IMR-90 (cell line): ENCODE measurements around the gene ACSF2. TPM values are rescaled to one million over a fixed set of nuclear protein-coding genes. Genes with fewer than 3 reads are reported as not detected.
A peak's percentile ranks its signal among the peaks of the same experiment; 100 is the strongest.

ENCODE experiments used
- ATAC-seq: fragments of 200-7000 bp; cut with Tn5 transposase; 2 replicates; pipeline ENCODE4 v1.9.1; 2020; ENCODE audit warnings: low read depth, mild to moderate bottlenecking, moderate library complexity
- BruUV-seq: library from RNA; stranded (reverse); fragments of 400-500 nt; replicated peaks from 2 replicates; lab custom pipeline; 2021; lab: Mats Ljungman, UMichigan
- CTCF ChIA-PET: fragments of 300-600 bp; formaldehyde crosslinking; extraction: SDS; loops from one replicate; lab custom pipeline; 2021; ENCODE audit warnings: antibody characterized with exemption; lab: Yijun Ruan, JAX
- POLR2A ChIA-PET: fragments of 300-600 bp; sonication (Branson Sonifier 250); formaldehyde crosslinking; loops from one replicate; lab custom pipeline; 2022; ENCODE audit warnings: antibody characterized with exemption; ENCODE audit not compliant: unreplicated experiment; lab: Charles Lee
- DNase-seq: peaks from one replicate; pipeline ENCODE4 v3.0.0; 2013
- H2AFZ ChIP-seq: replicated peaks from 2 replicates; pipeline ENCODE3; 2013; ENCODE audit warnings: low read length, mild to moderate bottlenecking; ENCODE audit not compliant: poor library complexity
- H2AK5ac ChIP-seq: 2 replicates; pipeline ENCODE4 v1.6.1; 2013; ENCODE audit warnings: low read depth, low read length, inconsistent platforms
- H2AK9ac ChIP-seq: replicated peaks from 2 replicates; pipeline ENCODE3; 2013; ENCODE audit warnings: mild to moderate bottlenecking, low read depth, low read length, moderate library complexity; ENCODE audit not compliant: poor library complexity
- H2BK120ac ChIP-seq: 2 replicates; pipeline ENCODE4 v1.6.1; 2013; ENCODE audit warnings: low read depth, low read length, inconsistent platforms
- H2BK15ac ChIP-seq: 3 replicates; pipeline ENCODE4 v1.6.1; 2013; ENCODE audit warnings: low read depth, low read length, inconsistent platforms
- H2BK20ac ChIP-seq: 2 replicates; pipeline ENCODE4 v1.6.1; 2013; ENCODE audit warnings: low read depth, mild to moderate bottlenecking, inconsistent platforms, low read length, moderate library complexity
- H2BK5ac ChIP-seq: 2 replicates; pipeline ENCODE4 v1.6.1; 2013; ENCODE audit warnings: mild to moderate bottlenecking, low read depth, low read length, inconsistent platforms; ENCODE audit not compliant: poor library complexity, severe bottlenecking
- H3K14ac ChIP-seq: replicated peaks from 2 replicates; pipeline ENCODE4 v1.6.1; 2013; ENCODE audit warnings: low read depth, low read length, inconsistent platforms
- H3K18ac ChIP-seq: 2 replicates; pipeline ENCODE4 v1.6.1; 2013; ENCODE audit warnings: low read depth, low read length, control low read depth
- H3K23ac ChIP-seq: 2 replicates; pipeline ENCODE4 v1.6.1; 2013; ENCODE audit warnings: low read depth, low read length, inconsistent platforms
- H3K27ac ChIP-seq: 2 replicates; pipeline ENCODE4 v1.5.1; 2013; ENCODE audit warnings: mild to moderate bottlenecking, control low read depth, low read length; ENCODE audit not compliant: insufficient read depth
- H3K27me3 ChIP-seq: 2 replicates; pipeline ENCODE4 v1.6.1; 2013; ENCODE audit warnings: low read length; ENCODE audit not compliant: control insufficient read depth, insufficient read depth
- H3K36me3 ChIP-seq: 2 replicates; pipeline ENCODE4 v1.6.1; 2013; ENCODE audit warnings: low read length, mixed read lengths; ENCODE audit not compliant: control insufficient read depth, insufficient read depth
- H3K4ac ChIP-seq: 2 replicates; pipeline ENCODE4 v1.6.1; 2013; ENCODE audit warnings: low read depth, low read length, inconsistent platforms
- H3K4me1 ChIP-seq: 2 replicates; pipeline ENCODE4 v1.6.1; 2013; ENCODE audit warnings: low read length, mixed read lengths; ENCODE audit not compliant: control insufficient read depth, insufficient read depth
- H3K4me2 ChIP-seq: 2 replicates; pipeline ENCODE4 v1.6.1; 2013; ENCODE audit warnings: low read depth, mild to moderate bottlenecking, control low read depth, low read length, moderate library complexity
- H3K4me3 ChIP-seq: 2 replicates; pipeline ENCODE4 v1.5.1; 2013; ENCODE audit warnings: low read depth, mild to moderate bottlenecking, control low read depth, low read length, moderate library complexity; ENCODE audit not compliant: insufficient read depth
- H3K56ac ChIP-seq: 2 replicates; pipeline ENCODE4 v1.6.1; 2013; ENCODE audit warnings: low read length, inconsistent platforms; ENCODE audit not compliant: insufficient read depth; ENCODE audit errors: extremely low read depth
- H3K79me1 ChIP-seq, 2 experiments: 2 replicates each; pipeline ENCODE4 v1.6.1; 2013; ENCODE audit warnings: low read length in 2 of 2, inconsistent platforms in 1 of 2, low read depth in 1 of 2
- H3K9ac ChIP-seq: 2 replicates; pipeline ENCODE4 v1.6.1; 2013; ENCODE audit warnings: low read depth, low read length, control low read depth
- H3K9me1 ChIP-seq: 2 replicates; pipeline ENCODE4 v1.6.1; 2013; ENCODE audit warnings: low read length, inconsistent platforms; ENCODE audit not compliant: insufficient read depth
- H3K9me3 ChIP-seq: 2 replicates; pipeline ENCODE4 v1.6.1; 2013; ENCODE audit warnings: low read length; ENCODE audit not compliant: control insufficient read depth, insufficient read depth
- H4K20me1 ChIP-seq: 2 replicates; pipeline ENCODE4 v1.6.1; 2013; ENCODE audit warnings: low read length, inconsistent platforms; ENCODE audit not compliant: insufficient read depth
- H4K5ac ChIP-seq: 2 replicates; pipeline ENCODE4 v1.6.1; 2013; ENCODE audit warnings: mild to moderate bottlenecking, low read depth, low read length, control low read depth
- H4K8ac ChIP-seq, 2 experiments: 2 replicates each; pipeline ENCODE4 v1.6.1; 2013; ENCODE audit warnings: low read depth in 2 of 2, low read length in 2 of 2, control low read depth in 1 of 2, inconsistent platforms in 1 of 2
- H4K91ac ChIP-seq: 2 replicates; pipeline ENCODE4 v1.6.1; 2013; ENCODE audit warnings: low read depth, low read length, inconsistent platforms; ENCODE audit not compliant: insufficient read depth
- BHLHE40 ChIP-seq: fragments of 150-350 bp; IDR thresholded peaks from 2 replicates; pipeline ENCODE4 v1.6.1; 2016; ENCODE audit warnings: mild to moderate bottlenecking, low read depth, low read length
- CEBPB ChIP-seq: IDR thresholded peaks from 2 replicates; pipeline ENCODE4 v1.6.1; 2012; ENCODE audit warnings: low read depth, low read length, improper control_type of control experiment
- CHD1 ChIP-seq: IDR thresholded peaks from 2 replicates; pipeline ENCODE4 v1.6.1; 2012; ENCODE audit warnings: low read depth, low read length, improper control_type of control experiment
- FOS ChIP-seq: fragments of 150-350 bp; IDR thresholded peaks from 2 replicates; pipeline ENCODE4 v1.6.1; 2016; ENCODE audit warnings: low read depth, low read length
- MAFK ChIP-seq: IDR thresholded peaks from 2 replicates; pipeline ENCODE4 v1.6.1; 2012; ENCODE audit warnings: low read depth, low read length, improper control_type of control experiment
- MAZ ChIP-seq: IDR thresholded peaks from 2 replicates; pipeline ENCODE4 v1.6.1; 2012; ENCODE audit warnings: low read depth, mild to moderate bottlenecking, low read length, improper control_type of control experiment, moderate library complexity, borderline replicate concordance
- MXI1 ChIP-seq: IDR thresholded peaks from 2 replicates; pipeline ENCODE4 v1.6.1; 2012; ENCODE audit warnings: low read depth, mild to moderate bottlenecking, low read length, moderate library complexity, borderline replicate concordance
- NFE2L2 ChIP-seq: fragments of 150-350 bp; IDR thresholded peaks from 2 replicates; pipeline ENCODE4 v1.6.1; 2016; ENCODE audit warnings: low read depth, mild to moderate bottlenecking, low read length
- POLR2A ChIP-seq: IDR thresholded peaks from 2 replicates; pipeline ENCODE4 v1.6.1; 2012; ENCODE audit warnings: mild to moderate bottlenecking, low read depth, low read length
- RAD21 ChIP-seq: IDR thresholded peaks from 2 replicates; pipeline ENCODE4 v1.6.1; 2012; ENCODE audit warnings: low read length, improper control_type of control experiment
- RCOR1 ChIP-seq: IDR thresholded peaks from 2 replicates; pipeline ENCODE4 v1.6.1; 2012; ENCODE audit warnings: mild to moderate bottlenecking, low read length, improper control_type of control experiment; ENCODE audit not compliant: insufficient replicate concordance
- RFX5 ChIP-seq: IDR thresholded peaks from 2 replicates; pipeline ENCODE4 v1.8.0; 2012; ENCODE audit warnings: low read depth, mild to moderate bottlenecking, low read length, moderate library complexity
- SMC3 ChIP-seq: fragments of 150-350 bp; IDR thresholded peaks from 2 replicates; pipeline ENCODE4 v1.6.1; 2016; ENCODE audit warnings: low read depth, mild to moderate bottlenecking, antibody characterized with exemption, low read length, moderate library complexity
- WGBS, 2 experiments: methylation state at CpG; one replicate each; pipeline versions ENCODE4 v1.1.5 to v1.1.7; 2013; ENCODE audit warnings: missing lambda C conversion rate in 2 of 2; ENCODE audit not compliant: insufficient read length in 1 of 2; ENCODE audit errors: extremely low coverage in 2 of 2; 5-methylcytosine and 5-hydroxymethylcytosine counted together
- dilution Hi-C: fragments of 300-500 bp; cut with HindIII; formaldehyde crosslinking; loops from one replicate; pipeline ENCODE4 v1.14.3; 2018; ENCODE audit warnings: low sequenced_read_pairs; ENCODE audit not compliant: unreplicated experiment
- in situ Hi-C: fragments of 300-500 bp; cut with MboI; formaldehyde crosslinking; loops from 3 replicates; pipeline ENCODE4 v1.14.3; 2019; ENCODE audit warnings: low sequenced_read_pairs, inconsistent platforms, mixed read lengths
- intact Hi-C: fragments of 100-400 bp; cut with micrococcal nuclease; formaldehyde crosslinking; loops from 2 replicates; pipeline ENCODE4 v1.10.0; 2022
- polyA plus RNA-seq, 3 experiments: library from polyadenylated mRNA; depleted of rRNA; stranded (reverse); fragments of >200 nt; gene quantifications; 2 replicates each; pipeline ENCODE4 v1.2.3, GENCODE V29; 2012; ENCODE audit warnings: low replicate concordance in 1 of 3
- total RNA-seq: library from RNA; depleted of rRNA; stranded (reverse); fragments of >200 nt; gene quantifications from 2 replicates; pipeline ENCODE4 v1.2.3, GENCODE V29; 2012
- TF ChIP-seq, protein P1 (sequence below): fragments of 150-350 bp; IDR thresholded peaks from 2 replicates; pipeline ENCODE4 v1.6.1; 2017; ENCODE audit warnings: mild to moderate bottlenecking, antibody characterized with exemption, low read length, low read depth
- TF ChIP-seq, protein P2 (sequence below): conservative IDR thresholded peaks from 2 replicates; pipeline ENCODE4 v1.5.1; 2012; ENCODE audit warnings: mild to moderate bottlenecking, low read depth, low read length, improper control_type of control experiment

Gene ACSF2
- total and polyA plus RNA-seq, 2 of the 4 experiments (the other 2 are of a cell fraction), result 18.5 to 27.2 TPM

DNA sequence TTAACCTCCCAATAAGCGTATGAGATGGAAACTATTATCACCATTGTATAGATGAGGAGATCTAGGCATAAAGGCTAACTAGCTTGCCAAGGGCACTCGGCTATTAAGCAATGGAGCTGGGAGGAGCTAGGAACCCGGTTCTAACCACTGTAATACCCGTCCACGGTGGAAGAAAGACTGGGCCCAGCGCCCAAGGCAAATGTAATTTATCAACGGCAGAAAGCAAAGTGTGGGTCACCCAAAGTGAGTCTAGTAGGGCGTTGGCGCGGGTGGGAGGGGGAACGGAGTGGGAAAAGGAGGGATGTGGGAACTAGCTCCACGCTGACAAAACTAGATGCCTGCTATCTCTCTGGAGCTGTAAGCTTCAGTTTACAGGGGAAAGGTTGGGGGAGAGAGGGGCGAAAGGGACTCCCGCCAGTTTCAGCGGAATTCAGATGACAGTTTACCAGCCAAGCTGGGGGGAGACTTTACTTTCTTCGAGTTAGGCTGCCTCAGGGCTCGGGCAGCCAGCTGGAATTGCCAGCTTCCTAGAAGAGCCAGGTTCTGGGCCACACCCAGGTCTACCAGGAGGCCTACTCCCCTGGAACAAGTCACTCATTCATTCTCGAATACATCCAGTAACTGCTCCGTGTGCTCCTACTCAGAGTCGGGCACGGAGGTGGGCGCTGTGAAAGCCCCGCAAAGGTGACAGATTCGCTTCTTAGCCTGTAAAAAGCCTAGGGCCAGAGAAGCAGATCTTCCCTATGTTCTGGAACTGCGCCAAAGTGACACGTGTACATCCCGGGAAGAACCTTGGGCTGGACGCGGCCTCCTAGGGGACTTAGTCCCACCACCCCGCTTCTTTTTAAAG, 29.5 kb upstream of the ACSF2 start:
- peak overlapping the region; percentile 98 for H2AK5ac ChIP-seq
- no peaks in the 10 kb centered on the region for H3K27me3 ChIP-seq
- POLR2A ChIA-PET, result interaction anchor here (0.6 to 1.3 kb wide), 3 partner anchors 14 to 83 kb away, joined by 3 to 5 read pairs (median 3); no protein-coding TSS in a partner anchor
- dilution Hi-C loops (no loop called here), intact Hi-C loops (loop anchor here (1.0 kb wide), 1 partner anchor 82 kb away; the partner anchor contains the start of gene RSAD1), in situ Hi-C loops (no loop called here)
- peak overlapping the region; percentile 95 for H2AFZ ChIP-seq
- peak; percentile 56 for DNase-seq
- H3K4me3 ChIP-seq, result peak overlapping the region; percentile 96
- peak overlapping the region; percentile 96 for H3K4me2 ChIP-seq
- peak overlapping the region; percentile 100 for H2AK9ac ChIP-seq
- H3K9me3 ChIP-seq, result 0 out of 2 replicates have a peak, but pooled peaks cover 2% of the 10 kb centered on the region
- no peak overlapping the region; the same call in 2 of the 3 replicates for H2BK15ac ChIP-seq
- H3K79me1 ChIP-seq, result peaks cover 31 to 40% of the 10 kb centered on the region in 2 experiments
- peak overlapping the region; percentile 1; the same call in 1 of the 2 replicates for H2BK120ac ChIP-seq
- peaks cover 52% of the 10 kb centered on the region for H4K20me1 ChIP-seq
- no peak overlapping the region for H2BK20ac ChIP-seq
- peak overlapping the region; percentile 95 for H3K14ac ChIP-seq
- ATAC-seq, result peak; percentile 40
- H4K5ac ChIP-seq, result peak overlapping the region; percentile 74
- H3K23ac ChIP-seq, result peak overlapping the region; percentile 97
- 0 out of 2 replicates have a peak overlapping the region, but pooled peaks have one; percentile 5 for H3K18ac ChIP-seq
- H3K4ac ChIP-seq, result peak overlapping the region; percentile 99
- peak overlapping the region; percentile 80 to 94 for H4K8ac ChIP-seq
- H3K4me1 ChIP-seq, result peaks cover 4% of the 10 kb centered on the region
- peak overlapping the region; percentile 92 for H3K9ac ChIP-seq
- 0% methylated on average over 10 of the region's 30 CpGs; no CpG with 5 or more reads in 1 of the 2 experiments for WGBS, 2 experiments
- BruUV-seq, result no TSS peak
- peak overlapping the region; percentile 65 for H2BK5ac ChIP-seq
- peaks cover 34% of the 10 kb centered on the region for H3K36me3 ChIP-seq
- H3K9me1 ChIP-seq, result peaks cover 16% of the 10 kb centered on the region; the same call in 1 of the 2 replicates
- CTCF ChIA-PET, result interaction anchor here (0.6 to 1.4 kb wide), 8 partner anchors 12 to 271 kb away, joined by 3 to 7 read pairs (median 4); partner anchors contain the start of gene ACSF2
- H3K27ac ChIP-seq, result peak overlapping the region; percentile 79
- H4K91ac ChIP-seq, result peak overlapping the region; percentile 96
- peak overlapping the region; percentile 91 for H3K56ac ChIP-seq
- TF ChIP-seq MAZ (no peak), RAD21 (no peak), BHLHE40 (peak; percentile 17; the same call in 1 of the 2 replicates), POLR2A (no peak; the same call in 1 of the 2 replicates), RCOR1 (no peak), MAFK (no peak), NFE2L2 (no peak), SMC3 (no peak), MXI1 (peak; percentile 66; the same call in 1 of the 2 replicates), RFX5 (no peak), CEBPB (peak; percentile 90), FOS (no peak), CHD1 (peak; percentile 82; the same call in 1 of the 2 replicates)
- TF ChIP-seq, protein P1, sequence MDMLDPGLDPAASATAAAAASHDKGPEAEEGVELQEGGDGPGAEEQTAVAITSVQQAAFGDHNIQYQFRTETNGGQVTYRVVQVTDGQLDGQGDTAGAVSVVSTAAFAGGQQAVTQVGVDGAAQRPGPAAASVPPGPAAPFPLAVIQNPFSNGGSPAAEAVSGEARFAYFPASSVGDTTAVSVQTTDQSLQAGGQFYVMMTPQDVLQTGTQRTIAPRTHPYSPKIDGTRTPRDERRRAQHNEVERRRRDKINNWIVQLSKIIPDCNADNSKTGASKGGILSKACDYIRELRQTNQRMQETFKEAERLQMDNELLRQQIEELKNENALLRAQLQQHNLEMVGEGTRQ, result no peak
- TF ChIP-seq, protein P2, sequence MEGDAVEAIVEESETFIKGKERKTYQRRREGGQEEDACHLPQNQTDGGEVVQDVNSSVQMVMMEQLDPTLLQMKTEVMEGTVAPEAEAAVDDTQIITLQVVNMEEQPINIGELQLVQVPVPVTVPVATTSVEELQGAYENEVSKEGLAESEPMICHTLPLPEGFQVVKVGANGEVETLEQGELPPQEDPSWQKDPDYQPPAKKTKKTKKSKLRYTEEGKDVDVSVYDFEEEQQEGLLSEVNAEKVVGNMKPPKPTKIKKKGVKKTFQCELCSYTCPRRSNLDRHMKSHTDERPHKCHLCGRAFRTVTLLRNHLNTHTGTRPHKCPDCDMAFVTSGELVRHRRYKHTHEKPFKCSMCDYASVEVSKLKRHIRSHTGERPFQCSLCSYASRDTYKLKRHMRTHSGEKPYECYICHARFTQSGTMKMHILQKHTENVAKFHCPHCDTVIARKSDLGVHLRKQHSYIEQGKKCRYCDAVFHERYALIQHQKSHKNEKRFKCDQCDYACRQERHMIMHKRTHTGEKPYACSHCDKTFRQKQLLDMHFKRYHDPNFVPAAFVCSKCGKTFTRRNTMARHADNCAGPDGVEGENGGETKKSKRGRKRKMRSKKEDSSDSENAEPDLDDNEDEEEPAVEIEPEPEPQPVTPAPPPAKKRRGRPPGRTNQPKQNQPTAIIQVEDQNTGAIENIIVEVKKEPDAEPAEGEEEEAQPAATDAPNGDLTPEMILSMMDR, result no peak
